ENCODE results near the gene TMOD4. TPM values are rescaled to one million over a fixed set of nuclear protein-coding genes. Genes with fewer than 3 reads are reported as not detected.
"Not testable (repeated sequence)": the region's sequence is repeated elsewhere in the genome, so short reads cannot be mapped to it uniquely, and the experiment has no call there.

Gene TMOD4
- total RNA-seq, 6 donors from 2014 or later: 0.57 to 0.88 TPM; not detected in 4

- H3K27me3 ChIP-seq: no peaks in the 10 kb centered on the region
- H3K27ac ChIP-seq: peak overlapping the region in 1 of 4 donors; percentile 77
- H3K36me3 ChIP-seq: no peaks in the 10 kb centered on the region
- no peak overlapping the region for H3K4me3 ChIP-seq
- ATAC-seq (ENCODE audit: low FRiP score in 2 of 2) (no peak), DNase-seq (no peak)
- TF ChIP-seq POLR2AphosphoS5 (IDR thresholded peaks at IDR 0.05) (no peak), EP300 (IDR thresholded peaks at IDR 0.05) (no peak), POLR2A (IDR thresholded peaks at IDR 0.05) (no peak)
- H3K9me3 ChIP-seq: no peaks in the 10 kb centered on the region
- H3K4me1 ChIP-seq: peaks cover 12 to 35% (median 20%) of the 10 kb centered on the region in 4 donors
- WGBS, 2 donors: 77 to 95% methylated on average over 1 of the region's 1 CpG
Measured at GRCh38 chr1:151193856-151194255, 18.1 kb upstream of the TMOD4 start.

- Histone ChIP-seq H3K27me3 (no peaks in the 10 kb centered on the region), H3K27ac (no peak overlapping the region), H3K4me3 (no peak overlapping the region), H3K9me3 (no peaks in the 10 kb centered on the region), H3K36me3 (no peaks in the 10 kb centered on the region), H3K4me1 (peaks cover 18 to 40% (median 26%) of the 10 kb centered on the region in 4 donors)
- no peak for ATAC-seq (ENCODE audit: low FRiP score in 2 of 2)
- no peak for DNase-seq
- TF ChIP-seq POLR2A (IDR thresholded peaks at IDR 0.05): no peak
- TF ChIP-seq CTCF (IDR thresholded peaks at IDR 0.05): no peak
- no peak for TF ChIP-seq POLR2AphosphoS5 (IDR thresholded peaks at IDR 0.05)
- no peak for TF ChIP-seq EP300 (IDR thresholded peaks at IDR 0.05)
- 64 to 79% methylated on average over 6 of the region's 6 CpGs for WGBS, 2 donors
Measured at GRCh38 chr1:151193304-151193703, 17.5 kb upstream of the TMOD4 start.

- TF ChIP-seq CTCF (IDR thresholded peaks at IDR 0.05): no peak
- no peak for TF ChIP-seq EP300 (IDR thresholded peaks at IDR 0.05)
Measured at GRCh38 chr1:151192047-151192446, 16.3 kb upstream of the TMOD4 start.

GRCh38 chr1:151189637-151190445 is 14.1 kb upstream of the TMOD4 start, which contains the start of gene VPS72:
VPS72 (minus strand) TSS chr1:151190197; CDS start chr1:151190121, 76 bp downstream.
- Histone ChIP-seq H3K36me3 (peaks cover 9 to 11% (median 10%) of the 10 kb centered on the region in 4 donors), H3K4me1 (peaks cover 12 to 26% (median 16%) of the 10 kb centered on the region in 4 donors), H3K4me3 (peak within 1 kb of the TSS; percentile 75 to 88 (median 82)), H3K9me3 (no peaks in the 10 kb centered on the region), H3K27ac (peak within 1 kb of the TSS; percentile 69 to 91 (median 86)), H3K27me3 (no peaks in the 10 kb centered on the region)
- peak; percentile 90 to 94 for DNase-seq
- ATAC-seq (ENCODE audit: low FRiP score in 2 of 2): peak; percentile 96 to 99
- 1% methylated on average over 37 to 42 of the region's 42 CpGs for WGBS, 2 donors
- TF ChIP-seq EP300 (IDR thresholded peaks at IDR 0.05): peak in 1 of 4 donors; percentile 71
- peak in 5 of 6 experiments; percentile 30 to 61 (median 41) for TF ChIP-seq CTCF (IDR thresholded peaks at IDR 0.05)
- TF ChIP-seq POLR2A (IDR thresholded peaks at IDR 0.05): peak in 3 of 4 donors; percentile 32 to 68 (median 43)
- TF ChIP-seq POLR2AphosphoS5 (IDR thresholded peaks at IDR 0.05): peak; percentile 56 to 88

More at GRCh38 chr1:151192047-151192446, 16.3 kb upstream of the TMOD4 start:
- Histone ChIP-seq H3K4me1 (peaks cover 13 to 40% (median 24%) of the 10 kb centered on the region in 4 donors), H3K4me3 (no peak overlapping the region), H3K27ac (no peak overlapping the region), H3K9me3 (no peaks in the 10 kb centered on the region), H3K36me3 (no peaks in the 10 kb centered on the region), H3K27me3 (no peaks in the 10 kb centered on the region)
- ATAC-seq (ENCODE audit: low FRiP score in 2 of 2): no peak
- WGBS, 2 donors: 74 to 78% methylated on average over 7 of the region's 7 CpGs
- DNase-seq: no peak

- Histone ChIP-seq H3K27ac (peak overlapping the region in 1 of 4 donors; percentile 91), H3K4me3 (peak overlapping the region in 3 of 4 donors; percentile 75 to 88 (median 87)), H3K4me1 (peaks cover 12 to 26% (median 16%) of the 10 kb centered on the region in 4 donors), H3K36me3 (peaks cover 20 to 23% (median 21%) of the 10 kb centered on the region in 4 donors)
- not testable (repeated sequence) for DNase-seq; H3K9me3 ChIP-seq; ATAC-seq (ENCODE audit: low FRiP score in 2 of 2); H3K27me3 ChIP-seq
- WGBS, 2 donors: 64 to 70% methylated on average over 8 of the region's 8 CpGs
Measured at GRCh38 chr1:151188667-151189066, 12.9 kb upstream of the TMOD4 start.
